NCI-H2081 (cell line): ENCODE measurements around the gene RLIM.
A peak's percentile ranks its signal among the peaks of the same experiment; 100 is the strongest.

Experiments used
- DNase-seq, 2 experiments: peaks; one replicate each; lab custom pipeline; 2025; lab: John Stamatoyannopoulos, UW

Gene RLIM

GRCh38 chrX:74536832-74537371 lies 77.5 kb downstream of the RLIM start:
- peak in 1 of 2 experiments; percentile 33 for DNase-seq

GRCh38 chrX:74536152-74536831 lies 78.1 kb downstream of the RLIM start:
- peak; percentile 70 to 79 for DNase-seq

GRCh38 chrX:74535408-74536151 lies 78.8 kb downstream of the RLIM start:
- peak in 1 of 2 experiments; percentile 47 for DNase-seq
